GM21447 (cell line): Measurements from ENCODE around the gene PHEX.

Experiments
- ATAC-seq: cut with Tn5 transposase; IDR thresholded peaks from one replicate; pipeline ENCODE4 v1.9.1; 2021; ENCODE audit not compliant: unreplicated experiment

PHEX gene

GRCh38 chrX:22141047-22141730, 109.1 kb downstream of the PHEX start:
- no peak for ATAC-seq

- no peak for ATAC-seq
Observed at GRCh38 chrX:22147214-22147613, 115.1 kb downstream of the PHEX start.

- no peak for ATAC-seq
Observed at GRCh38 chrX:22147942-22148341, 115.8 kb downstream of the PHEX start.

- no peak for ATAC-seq
Observed at GRCh38 chrX:22148565-22148964, 116.4 kb downstream of the PHEX start.

- ATAC-seq, result no peak
Observed at GRCh38 chrX:22150371-22150770, 118.2 kb downstream of the PHEX start.

- no peak for ATAC-seq
Observed at GRCh38 chrX:22155126-22155525, 123.0 kb downstream of the PHEX start.

- ATAC-seq, result no peak
Observed at GRCh38 chrX:22159071-22159470, 126.9 kb downstream of the PHEX start.

GRCh38 chrX:22163326-22163725, 131.2 kb downstream of the PHEX start:
- ATAC-seq, result no peak

GRCh38 chrX:22164770-22165388, 132.8 kb downstream of the PHEX start:
- ATAC-seq, result no peak

GRCh38 chrX:22165732-22166457, 133.8 kb downstream of the PHEX start:
- ATAC-seq, result no peak

GRCh38 chrX:22171287-22172060, 139.3 kb downstream of the PHEX start:
- ATAC-seq, result no peak

- no peak for ATAC-seq
Observed at GRCh38 chrX:22173966-22174365, 141.8 kb downstream of the PHEX start.

GRCh38 chrX:22177950-22178515, 145.9 kb downstream of the PHEX start:
- ATAC-seq, result no peak

- no peak for ATAC-seq
Observed at GRCh38 chrX:22184096-22184495, 152.0 kb downstream of the PHEX start.

GRCh38 chrX:22186165-22186564, 154.0 kb downstream of the PHEX start:
- no peak for ATAC-seq

- peak; percentile 83 for ATAC-seq
Observed at GRCh38 chrX:22192419-22193060, 160.4 kb downstream of the PHEX start.

- no peak for ATAC-seq
Observed at GRCh38 chrX:22193851-22194659, 161.9 kb downstream of the PHEX start.

- no peak for ATAC-seq
Observed at GRCh38 chrX:22194660-22194945, 162.5 kb downstream of the PHEX start.

GRCh38 chrX:22196149-22196548, 164.0 kb downstream of the PHEX start:
- ATAC-seq, result no peak

- ATAC-seq, result no peak
Observed at GRCh38 chrX:22202251-22202650, 170.1 kb downstream of the PHEX start.
